GM18858 (cell line): ENCODE data around the gene GAPDH.
"Not testable (repeated sequence)": the region's sequence is repeated elsewhere in the genome, so short reads cannot be mapped to it uniquely, and the experiment has no call there.

Source experiments
- ATAC-seq: cut with Tn5 transposase; IDR thresholded peaks from one replicate; pipeline ENCODE4 v1.9.1; 2021; ENCODE audit not compliant: unreplicated experiment

The GAPDH gene

DNA sequence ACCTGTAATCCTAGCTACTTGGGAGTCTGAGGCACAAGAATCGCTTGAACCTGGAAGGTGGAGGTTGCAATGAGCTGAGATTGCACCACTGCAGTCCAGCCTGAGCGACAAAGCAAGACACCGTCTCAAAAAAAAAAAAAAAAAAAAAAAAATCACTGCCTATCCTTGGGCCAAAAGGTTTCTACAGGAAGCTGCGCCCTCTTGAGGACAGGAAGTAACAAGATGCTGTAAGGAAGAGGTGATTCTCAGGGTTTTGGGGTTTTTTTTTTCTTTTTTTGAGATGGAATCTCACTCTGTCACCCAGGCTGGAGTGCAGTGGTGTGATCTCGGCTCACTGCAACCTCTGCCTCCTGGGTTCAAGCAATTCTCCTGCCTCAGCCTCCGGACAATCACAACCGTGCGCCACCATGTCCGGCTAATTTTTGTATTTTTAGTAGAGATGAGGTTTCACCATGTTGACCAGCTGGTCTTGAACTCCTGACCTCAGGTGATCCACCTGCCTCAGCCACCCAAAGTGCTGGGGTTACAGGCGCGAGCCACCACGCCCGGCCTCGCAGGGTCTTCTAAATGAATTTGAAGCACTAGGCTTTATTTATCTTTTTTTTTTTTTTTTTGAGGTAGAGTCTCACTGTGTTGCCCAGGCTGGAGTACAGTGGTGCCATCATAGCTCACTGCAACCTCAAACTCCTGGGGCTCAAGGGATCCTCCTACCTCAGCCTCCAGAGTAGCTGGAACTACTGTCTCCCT lies 23.9 kb downstream of the GAPDH start:
- not testable (repeated sequence) for ATAC-seq

DNA sequence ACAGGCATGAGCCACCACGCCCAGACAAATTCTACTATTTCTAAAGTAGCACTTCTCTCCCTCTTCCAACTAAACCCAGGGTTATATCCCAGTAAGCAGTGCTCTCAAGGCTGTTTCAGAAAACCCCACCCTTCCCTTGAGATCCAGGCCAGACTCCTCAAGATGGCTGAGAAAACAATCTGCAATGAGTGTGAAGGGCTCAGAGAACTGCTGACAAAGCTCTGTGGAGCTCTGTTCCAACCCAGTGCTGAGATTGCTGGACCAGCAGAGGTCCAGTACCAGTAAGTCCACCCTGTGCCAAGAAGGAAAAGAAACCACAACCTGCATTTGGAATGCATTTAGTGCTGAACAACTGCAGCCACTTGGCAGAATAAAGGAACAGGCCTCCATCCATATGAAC lies 25.2 kb downstream of the GAPDH start:
- no peak for ATAC-seq

DNA sequence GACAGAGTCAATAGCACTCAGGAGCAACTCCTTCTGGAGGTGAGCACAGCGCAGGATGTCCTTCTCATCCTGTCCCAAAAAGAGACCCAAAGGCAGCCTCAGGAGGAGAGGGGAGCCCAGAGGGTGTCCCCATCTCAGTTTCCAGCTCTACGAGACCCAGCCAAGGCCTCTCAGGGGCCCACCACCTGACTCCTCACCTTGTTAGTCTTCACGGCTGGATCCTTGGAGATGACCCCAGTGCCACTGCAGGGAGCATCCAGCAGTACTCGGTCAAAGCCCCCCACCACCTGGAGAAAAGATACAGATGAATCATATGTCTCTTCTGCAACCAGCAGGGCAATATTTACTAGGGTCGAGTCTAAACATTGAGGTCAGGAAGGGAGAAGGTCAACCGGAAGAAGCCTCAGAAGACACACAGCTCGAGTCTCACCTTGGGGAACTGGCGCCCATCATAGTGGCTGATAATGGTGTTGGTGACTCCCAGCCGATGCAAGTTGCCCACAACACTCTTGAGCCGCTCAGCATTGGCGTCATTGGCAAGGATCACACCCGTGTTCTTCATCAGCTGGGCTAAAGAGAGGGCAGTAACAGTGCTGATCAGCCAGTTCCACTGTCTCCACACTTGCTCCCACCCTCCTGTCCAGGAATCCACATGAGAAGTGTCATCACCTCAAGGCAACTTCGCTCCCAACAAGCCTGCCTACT lies 26.3 kb downstream of the GAPDH start:
- no peak for ATAC-seq

- no peak for ATAC-seq
Observed at GRCh38 chr12:6562881-6563280, 28.6 kb downstream of the GAPDH start.

DNA sequence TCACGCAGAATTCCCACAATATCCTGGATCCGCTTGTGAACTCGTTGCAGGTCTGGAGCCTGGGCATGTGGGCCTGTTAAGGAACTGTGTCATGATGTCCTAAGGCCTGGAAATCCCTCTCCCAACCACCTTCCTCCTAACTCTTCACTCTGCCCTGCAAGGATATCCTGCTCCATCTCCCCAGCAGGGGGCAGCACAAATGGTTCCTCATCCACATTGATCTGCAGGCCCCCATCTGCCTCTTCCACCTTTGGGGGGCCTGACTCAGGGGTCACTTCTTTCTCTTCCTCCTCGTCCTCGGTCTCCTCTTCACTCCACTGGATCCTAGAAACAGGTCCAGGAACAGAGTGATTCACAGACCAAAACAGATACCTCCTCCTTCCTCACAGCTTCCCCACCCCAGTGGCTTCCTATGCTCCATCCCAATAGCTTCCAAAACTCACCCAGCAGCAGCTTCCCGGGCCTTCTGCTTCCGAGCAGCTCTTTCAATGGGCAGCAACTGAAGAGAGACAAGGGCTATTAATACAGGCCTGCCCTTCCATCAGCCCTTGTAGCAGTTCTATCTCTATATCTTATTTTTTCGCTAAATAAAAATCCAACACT lies 29.2 kb downstream of the GAPDH start:
- ATAC-seq = no peak

DNA sequence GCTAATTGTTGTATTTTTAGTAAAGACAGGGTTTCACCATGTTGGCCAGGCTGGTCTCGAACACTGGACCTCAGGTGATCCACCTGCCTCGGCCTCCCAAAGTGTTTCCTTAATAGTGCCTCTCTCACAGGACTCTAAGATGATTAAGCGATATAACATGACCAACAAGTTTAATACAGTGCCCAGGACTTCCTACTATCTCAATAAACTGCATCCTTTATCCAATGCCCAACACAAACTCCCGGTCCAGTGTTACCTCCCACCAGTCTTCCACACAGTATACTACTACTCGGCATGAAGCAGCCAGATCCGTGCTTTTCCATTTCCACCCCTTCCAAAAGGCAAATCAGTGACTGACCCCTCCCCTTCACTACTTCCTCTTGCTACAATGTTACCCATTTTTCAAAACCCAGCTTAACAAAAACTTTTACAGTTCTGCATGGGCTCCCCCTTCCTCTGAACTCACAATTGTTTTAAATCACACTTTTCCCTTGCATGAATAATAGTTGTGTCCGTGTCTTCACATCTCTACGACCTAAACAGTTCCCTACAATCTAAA lies 32.9 kb downstream of the GAPDH start:
- ATAC-seq = no peak

- no peak for ATAC-seq
Observed at GRCh38 chr12:6569312-6569711, 35.0 kb downstream of the GAPDH start.

DNA sequence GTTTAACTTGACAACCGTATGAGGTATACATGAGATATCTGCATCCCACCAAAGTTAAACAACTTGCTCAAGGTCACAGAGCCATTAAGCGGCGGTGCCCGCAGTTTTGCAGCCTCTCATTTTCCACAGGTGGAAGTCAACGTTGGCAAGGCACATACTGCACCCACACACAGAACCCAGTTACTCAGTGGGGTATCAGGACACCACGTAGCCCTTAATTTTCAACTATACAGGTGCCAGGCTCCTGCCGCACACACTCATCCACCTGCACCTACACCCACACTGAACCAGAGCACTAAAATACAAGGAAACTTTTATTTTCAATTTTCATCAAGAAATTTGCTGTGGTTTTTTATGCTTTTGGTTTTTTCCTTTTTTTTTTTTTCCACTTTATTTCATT lies 35.5 kb downstream of the GAPDH start:
- ATAC-seq = no peak

GRCh38 chr12:6570264-6570887 lies 36.1 kb downstream of the GAPDH start:
- ATAC-seq = no peak

GRCh38 chr12:6573001-6573400 lies 38.7 kb downstream of the GAPDH start:
- ATAC-seq = no peak

GRCh38 chr12:6574576-6575295 lies 40.4 kb downstream of the GAPDH start:
- no peak for ATAC-seq

DNA sequence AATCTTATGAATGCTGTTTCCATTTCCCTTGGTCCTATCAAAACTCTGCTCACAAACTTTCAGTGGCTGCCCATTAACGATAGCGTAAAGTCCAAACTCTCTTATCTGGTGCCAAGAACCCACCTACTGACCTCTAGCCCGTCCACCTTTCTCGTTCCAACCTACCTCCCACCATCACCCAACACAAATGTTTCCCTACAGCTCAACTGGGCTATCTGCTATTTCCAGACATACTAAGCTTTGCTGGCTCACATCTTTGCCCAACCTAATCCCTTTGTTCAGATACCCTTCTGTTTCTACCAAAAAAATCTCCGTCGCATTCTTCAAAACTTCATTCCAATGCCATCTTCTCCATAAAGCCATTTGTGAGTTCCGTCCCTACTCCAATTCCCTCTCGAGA lies 41.3 kb downstream of the GAPDH start:
- ATAC-seq = no peak

DNA sequence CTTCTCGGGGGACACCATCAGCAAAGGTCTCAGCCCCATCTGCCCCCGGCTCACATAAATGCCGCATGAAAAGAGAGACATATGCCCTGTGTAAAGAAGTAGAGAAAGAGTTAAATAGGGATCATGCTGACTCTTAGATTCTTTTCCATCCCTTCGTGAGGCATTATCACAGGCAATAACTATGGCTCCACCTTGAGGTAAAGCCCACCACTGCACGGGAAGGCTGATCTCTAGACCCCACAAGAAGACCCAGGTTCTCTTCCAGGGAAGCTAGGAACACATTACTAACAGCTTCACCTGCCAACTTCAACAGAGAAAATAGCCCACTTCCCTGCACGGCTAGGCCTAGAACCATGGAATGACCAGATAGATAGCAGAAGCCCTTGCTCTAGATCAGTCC lies 47.9 kb downstream of the GAPDH start:
- ATAC-seq = no peak

GRCh38 chr12:6582959-6583358 lies 48.6 kb downstream of the GAPDH start:
- ATAC-seq = no peak

- ATAC-seq = no peak
Observed at GRCh38 chr12:6584293-6584692, 50.0 kb downstream of the GAPDH start.

GRCh38 chr12:6586569-6586968 lies 52.3 kb downstream of the GAPDH start:
- not testable (repeated sequence) for ATAC-seq
